Pancreas (tissue), 10 donors: Measurements from ENCODE around the gene SVIP. TPM values are rescaled to one million over a fixed set of nuclear protein-coding genes. Genes with fewer than 3 reads are reported as not detected.

Source experiments
- ATAC-seq, 4 donors: fragments of 200-7000 bp; cut with Tn5 transposase; one replicate each; pipeline versions ENCODE4 v1.8.0 to v1.9.1; 2020; ENCODE audit warnings: mild to moderate bottlenecking in 4 of 4, moderate library complexity in 4 of 4
- DNase-seq, 6 donors: peaks; one replicate each; pipeline ENCODE4 v3.0.0-alpha.2; 2020
- FAIRE-seq: peaks from 2 replicates; lab custom pipeline; 2012; peaks lifted over from hg19 to GRCh38; lab: Jason Lieb, UNC
- H3K27ac ChIP-seq, 4 donors: fragments of 200-600 bp; sonication (generic); 1 replicate in 3 of 4; 2 replicates in 1 of 4; pipeline versions ENCODE4 v1.5.0 to v1.8.0; 2020
- H3K27me3 ChIP-seq, 4 donors: fragments of 200-600 bp; one replicate each; pipeline ENCODE4 v1.8.0; 2021
- H3K36me3 ChIP-seq, 3 donors: fragments of 200-600 bp; sonication (generic) in 1 of 3; one replicate each; pipeline versions ENCODE4 v1.5.0 to v1.8.0; 2020 to 2021
- H3K4me1 ChIP-seq, 3 donors: fragments of 200-600 bp; one replicate each; pipeline ENCODE4 v1.8.0; 2021
- H3K4me3 ChIP-seq, 4 donors: fragments of 200-600 bp; sonication (generic) in 2 of 4; one replicate each; pipeline versions ENCODE4 v1.5.0 to v1.8.0; 2020 to 2021
- H3K9me3 ChIP-seq, 4 donors: fragments of 200-600 bp; one replicate each; pipeline ENCODE4 v1.8.0; 2021
- WGBS, 2 donors: extraction: QIAGEN DNeasy Blood & Tissue Kit; methylation state at CpG; one replicate each; pipeline ENCODE4 v1.1.7; 2013; 5-methylcytosine and 5-hydroxymethylcytosine counted together
- intact Hi-C, 3 donors: fragments of 100-400 bp; cut with DNase I; formaldehyde crosslinking; loops; one replicate each; pipeline versions ENCODE4 v1.11.1 to v1.14.2; 2022
- polyA plus RNA-seq, 2 donors: library from polyadenylated mRNA; stranded (reverse); fragments of 200-250 nt; gene quantifications; one replicate each; pipeline ENCODE4 v1.2.3, GENCODE V29; 2013
- total RNA-seq, 6 donors: library from RNA; stranded (reverse); fragmentation: NEBNext Ultra II Directional in 4 of 6; extraction: Animal tissue kit (Norgen Biotek cat#: 25700) in 4 of 6; gene quantifications; one replicate each; pipeline versions ENCODE4 v1.2.1 to v1.2.4, GENCODE V29; 2021 to 2023
- TF ChIP-seq, protein P1 (sequence below), 4 donors: fragments of 200-600 bp; sonication (generic) in 3 of 4; IDR thresholded peaks; one replicate each; pipeline versions ENCODE4 v1.5.0 to v1.8.0; 2021; ENCODE audit warnings: antibody characterized with exemption in 4 of 4
- donor health status: healthy with polysubstance abuse.
- donor health status: DM: no; HTN: no; CAD: no; lungs with moderate emphysema.
- donor health status: DM: no; HTN: no; CAD: no.
- donor health status: control.
- donor health status: control.
- donor health status: Bipolar disorder and iron deficiency.
- donor health status: DM: yes; HTN: yes; CAD: no.
- donor health status: DM: no; HTN: no; CAD: no.
- donor health status: DM: no; HTN: no; CAD: no.
- donor health status: DM: yes; HTN: yes; CAD: no.

The SVIP gene
- total and polyA plus RNA-seq, 8 donors = 8.8 to 20.6 (median 15.2) TPM

DNA sequence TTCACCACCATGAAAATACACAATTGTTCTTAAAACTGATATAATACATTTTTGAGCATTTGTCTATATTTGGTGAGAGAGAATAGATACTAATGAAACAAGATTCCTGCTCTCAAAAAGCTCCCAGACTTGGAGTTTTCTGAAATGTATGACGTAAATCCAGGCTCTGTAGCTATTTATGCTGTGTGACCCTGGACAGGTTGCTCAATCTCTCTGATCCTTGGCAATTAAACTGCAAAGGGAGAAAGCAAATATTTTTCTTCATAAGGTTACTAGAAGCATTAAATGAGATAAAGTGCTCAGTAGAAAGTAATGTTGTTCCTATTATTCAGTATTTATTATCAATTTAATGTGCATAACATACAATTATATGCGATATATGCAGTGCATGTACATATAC, 42.5 kb downstream of the SVIP start:
- Histone ChIP-seq H3K4me3 (no peak overlapping the region), H3K27me3 (no peaks in the 10 kb centered on the region), H3K27ac (no peak overlapping the region), H3K36me3 (no peaks in the 10 kb centered on the region), H3K4me1 (no peaks in the 10 kb centered on the region), H3K9me3 (no peaks in the 10 kb centered on the region)
- no peak for FAIRE-seq
- whole genome bisulfite sequencing, 2 donors = 50 to 65% methylated on average over 2 of the region's 2 CpGs
- no peak for DNase-seq
- intact Hi-C loops = loop anchor here in 1 of 3 donors (5.0 kb wide), 1 partner anchor 460 kb away; no protein-coding TSS in a partner anchor
- TF ChIP-seq, protein P1, sequence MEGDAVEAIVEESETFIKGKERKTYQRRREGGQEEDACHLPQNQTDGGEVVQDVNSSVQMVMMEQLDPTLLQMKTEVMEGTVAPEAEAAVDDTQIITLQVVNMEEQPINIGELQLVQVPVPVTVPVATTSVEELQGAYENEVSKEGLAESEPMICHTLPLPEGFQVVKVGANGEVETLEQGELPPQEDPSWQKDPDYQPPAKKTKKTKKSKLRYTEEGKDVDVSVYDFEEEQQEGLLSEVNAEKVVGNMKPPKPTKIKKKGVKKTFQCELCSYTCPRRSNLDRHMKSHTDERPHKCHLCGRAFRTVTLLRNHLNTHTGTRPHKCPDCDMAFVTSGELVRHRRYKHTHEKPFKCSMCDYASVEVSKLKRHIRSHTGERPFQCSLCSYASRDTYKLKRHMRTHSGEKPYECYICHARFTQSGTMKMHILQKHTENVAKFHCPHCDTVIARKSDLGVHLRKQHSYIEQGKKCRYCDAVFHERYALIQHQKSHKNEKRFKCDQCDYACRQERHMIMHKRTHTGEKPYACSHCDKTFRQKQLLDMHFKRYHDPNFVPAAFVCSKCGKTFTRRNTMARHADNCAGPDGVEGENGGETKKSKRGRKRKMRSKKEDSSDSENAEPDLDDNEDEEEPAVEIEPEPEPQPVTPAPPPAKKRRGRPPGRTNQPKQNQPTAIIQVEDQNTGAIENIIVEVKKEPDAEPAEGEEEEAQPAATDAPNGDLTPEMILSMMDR (IDR thresholded peaks at IDR 0.05) = no peak
- ATAC-seq = peak in 1 of 4 donors; percentile 44

DNA sequence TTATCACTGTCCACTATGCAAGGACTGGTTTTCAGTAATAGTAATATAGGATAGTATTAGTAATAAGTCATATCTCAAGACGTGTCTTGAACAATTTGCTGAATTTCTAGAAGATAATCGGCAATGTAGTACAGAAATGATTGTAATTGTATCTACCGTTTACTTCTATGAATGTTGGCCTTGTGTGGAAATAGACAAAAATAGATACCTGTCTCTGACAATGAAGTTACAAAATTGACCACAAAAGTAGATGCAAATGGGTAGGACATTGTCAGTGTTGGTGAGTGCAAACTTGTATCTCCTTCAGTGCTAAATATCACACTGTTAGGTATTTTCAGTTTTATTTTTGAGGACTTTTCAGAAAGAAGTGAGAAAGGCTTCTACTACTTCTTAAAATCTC, 43.1 kb downstream of the SVIP start:
- H3K9me3 ChIP-seq = no peaks in the 10 kb centered on the region
- DNase-seq (no peak), FAIRE-seq (no peak), ATAC-seq (no peak)
- WGBS, 2 donors = 77 to 82% methylated on average over 3 of the region's 3 CpGs
- H3K27me3 ChIP-seq = no peaks in the 10 kb centered on the region
- TF ChIP-seq, protein P1 (IDR thresholded peaks at IDR 0.05) = no peak
- intact Hi-C loops = loop anchor here in 1 of 3 donors (5.0 kb wide), 1 partner anchor 459 kb away; no protein-coding TSS in a partner anchor
- no peak overlapping the region for H3K27ac ChIP-seq
- H3K36me3 ChIP-seq = no peaks in the 10 kb centered on the region
- H3K4me1 ChIP-seq = no peaks in the 10 kb centered on the region
- H3K4me3 ChIP-seq = no peak overlapping the region

DNA sequence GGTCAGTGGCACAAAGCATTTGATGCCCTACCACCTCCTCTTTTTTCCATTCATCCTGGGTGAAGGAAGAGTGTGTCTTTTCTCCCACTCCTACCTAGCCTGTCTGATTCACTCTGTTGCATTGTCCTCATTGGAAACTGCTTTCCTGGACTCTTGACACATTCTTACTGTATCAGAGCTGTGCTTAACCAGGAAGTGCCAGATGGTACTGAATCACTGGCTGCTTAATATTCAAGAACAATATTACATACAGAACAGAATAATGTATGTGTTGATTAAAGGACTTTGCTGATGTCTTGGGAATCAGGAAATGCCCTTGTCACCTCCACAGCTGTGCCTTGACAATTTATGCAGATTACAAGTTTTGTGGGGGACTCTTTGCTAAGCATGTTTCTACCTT, 44.4 kb downstream of the SVIP start:
- Histone ChIP-seq H3K4me3 (no peak overlapping the region), H3K36me3 (no peaks in the 10 kb centered on the region), H3K9me3 (no peaks in the 10 kb centered on the region), H3K27me3 (no peaks in the 10 kb centered on the region), H3K27ac (no peak overlapping the region), H3K4me1 (no peaks in the 10 kb centered on the region)
- ATAC-seq (peak in 3 of 4 donors; percentile 54 to 81 (median 61)), FAIRE-seq (no peak), DNase-seq (no peak)
- TF ChIP-seq, protein P1 (IDR thresholded peaks at IDR 0.05) = no peak
- intact Hi-C loops = loop anchor here in 1 of 3 donors (5.0 kb wide), 1 partner anchor 458 kb away; no protein-coding TSS in a partner anchor

DNA sequence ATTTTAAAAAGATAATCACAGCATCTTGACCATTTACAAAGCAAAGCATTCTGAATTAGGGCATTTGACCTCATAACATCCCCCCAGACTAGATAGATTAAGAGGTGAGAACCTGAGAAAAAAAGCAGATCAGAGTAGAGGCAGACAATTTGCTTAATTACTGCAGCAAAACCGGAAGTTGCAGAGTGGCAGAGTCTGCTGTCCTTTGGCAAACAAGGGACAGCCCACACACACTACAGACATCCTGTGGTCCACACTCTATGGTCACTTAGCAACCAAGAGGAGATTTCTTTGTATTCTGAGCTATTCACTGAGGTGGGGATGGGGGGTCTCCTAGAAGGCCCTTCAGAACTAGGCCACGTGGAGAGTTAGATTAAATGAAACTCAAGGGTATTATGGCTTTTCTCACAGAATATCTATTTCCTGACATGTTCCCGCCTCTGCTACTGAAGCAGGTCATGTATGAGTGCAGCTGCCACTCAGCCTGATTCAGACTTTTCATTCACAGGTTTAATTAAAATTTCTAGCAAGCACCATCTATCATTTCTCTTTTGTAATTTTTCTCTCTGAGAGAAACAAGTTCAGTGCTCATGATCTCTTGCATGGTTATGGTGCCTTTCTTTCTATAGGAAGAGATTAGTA, 48.5 kb downstream of the SVIP start:
- intact Hi-C loops = no loop called here
- ATAC-seq (peak in 2 of 4 donors; percentile 51 to 65), FAIRE-seq (no peak), DNase-seq (no peak)
- Histone ChIP-seq H3K27ac (no peak overlapping the region), H3K9me3 (no peaks in the 10 kb centered on the region), H3K4me1 (no peaks in the 10 kb centered on the region), H3K36me3 (no peaks in the 10 kb centered on the region), H3K4me3 (no peak overlapping the region), H3K27me3 (no peaks in the 10 kb centered on the region)
- TF ChIP-seq, protein P1 (IDR thresholded peaks at IDR 0.05) = no peak
- WGBS, 2 donors = 63 to 66% methylated on average over 3 of the region's 3 CpGs

DNA sequence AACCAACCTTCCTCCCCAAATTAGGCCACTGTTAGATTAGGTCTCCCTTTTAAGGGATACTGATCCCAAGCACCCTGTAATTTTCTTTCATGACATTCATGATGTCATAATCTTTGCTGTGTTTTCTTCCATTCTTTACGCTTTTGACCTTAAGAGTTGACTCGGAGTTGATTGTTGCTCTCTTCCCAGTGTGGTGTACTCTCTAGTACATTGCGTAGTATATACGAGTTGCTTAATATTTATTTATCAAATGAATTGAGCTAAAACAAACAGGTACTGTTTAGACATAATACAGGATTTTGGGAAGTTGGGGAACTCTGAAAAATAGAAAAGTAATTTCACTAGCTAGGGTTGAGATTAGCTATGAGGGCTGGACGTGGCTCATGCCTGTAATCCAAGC, 49.8 kb downstream of the SVIP start:
- 87 to 94% methylated on average over 5 of the region's 5 CpGs for WGBS, 2 donors
- Histone ChIP-seq H3K4me3 (no peak overlapping the region), H3K36me3 (no peaks in the 10 kb centered on the region), H3K9me3 (no peaks in the 10 kb centered on the region), H3K27ac (no peak overlapping the region), H3K27me3 (no peaks in the 10 kb centered on the region), H3K4me1 (no peaks in the 10 kb centered on the region)
- TF ChIP-seq, protein P1 (IDR thresholded peaks at IDR 0.05) = no peak
- ATAC-seq (no peak), FAIRE-seq (no peak), DNase-seq (no peak)
- intact Hi-C loops = no loop called here
